Measurements from ENCODE around the gene TRPV6.

The TRPV6 gene

DNA sequence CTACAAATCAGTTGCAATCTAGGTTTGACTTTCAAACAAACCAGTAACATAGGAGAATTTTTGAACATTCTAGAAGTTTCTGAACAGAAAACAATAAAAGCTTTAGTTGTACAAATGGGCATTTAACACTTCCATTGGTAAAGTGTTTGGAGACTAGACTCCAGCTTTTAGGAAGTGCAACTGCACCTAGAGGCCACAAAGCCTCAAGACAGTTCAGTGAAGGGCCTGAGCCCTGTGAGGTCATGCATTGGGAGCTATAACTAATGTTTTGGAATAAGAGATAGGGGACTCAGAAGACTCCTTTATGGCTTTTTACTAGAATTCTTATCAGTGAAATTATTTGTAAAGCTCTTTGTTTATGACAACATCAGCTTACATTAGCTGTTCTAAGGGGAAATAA is 33.6 kb downstream of the TRPV6 start:
- in situ Hi-C loops (cut with HindIII; ENCODE audit: low sequenced_read_pairs): no loop called here
- TF ChIP-seq, protein P1, sequence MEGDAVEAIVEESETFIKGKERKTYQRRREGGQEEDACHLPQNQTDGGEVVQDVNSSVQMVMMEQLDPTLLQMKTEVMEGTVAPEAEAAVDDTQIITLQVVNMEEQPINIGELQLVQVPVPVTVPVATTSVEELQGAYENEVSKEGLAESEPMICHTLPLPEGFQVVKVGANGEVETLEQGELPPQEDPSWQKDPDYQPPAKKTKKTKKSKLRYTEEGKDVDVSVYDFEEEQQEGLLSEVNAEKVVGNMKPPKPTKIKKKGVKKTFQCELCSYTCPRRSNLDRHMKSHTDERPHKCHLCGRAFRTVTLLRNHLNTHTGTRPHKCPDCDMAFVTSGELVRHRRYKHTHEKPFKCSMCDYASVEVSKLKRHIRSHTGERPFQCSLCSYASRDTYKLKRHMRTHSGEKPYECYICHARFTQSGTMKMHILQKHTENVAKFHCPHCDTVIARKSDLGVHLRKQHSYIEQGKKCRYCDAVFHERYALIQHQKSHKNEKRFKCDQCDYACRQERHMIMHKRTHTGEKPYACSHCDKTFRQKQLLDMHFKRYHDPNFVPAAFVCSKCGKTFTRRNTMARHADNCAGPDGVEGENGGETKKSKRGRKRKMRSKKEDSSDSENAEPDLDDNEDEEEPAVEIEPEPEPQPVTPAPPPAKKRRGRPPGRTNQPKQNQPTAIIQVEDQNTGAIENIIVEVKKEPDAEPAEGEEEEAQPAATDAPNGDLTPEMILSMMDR (IDR thresholded peaks at IDR 0.05; ENCODE audit: low read depth, low read length): no peak
- H3K4me3 ChIP-seq (ENCODE audit: low read depth, low read length): no peak overlapping the region
- no peak for DNase-seq (ENCODE audit: low read depth, low spot score)

DNA sequence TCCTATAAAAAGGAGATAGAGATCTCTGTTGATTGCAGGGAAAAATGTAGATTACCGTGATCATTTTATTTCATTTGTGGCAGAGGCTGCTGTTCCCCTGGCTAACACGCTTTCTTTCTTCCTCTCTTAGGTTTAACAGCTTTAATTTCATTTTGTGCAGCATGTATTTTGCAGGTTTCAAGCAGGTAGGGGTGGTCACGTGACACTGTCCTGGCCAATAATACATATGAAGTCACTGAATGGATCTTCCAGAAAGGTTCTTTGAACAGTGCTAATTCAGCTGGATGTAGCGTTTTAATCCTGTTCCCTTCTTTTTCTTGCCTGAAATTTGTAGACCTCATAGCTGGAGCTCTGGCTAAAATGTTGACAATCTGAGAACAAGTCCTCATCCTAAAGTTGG is 34.3 kb downstream of the TRPV6 start:
- TF ChIP-seq, protein P1 (IDR thresholded peaks at IDR 0.05; ENCODE audit: low read depth, low read length): no peak
- DNase-seq (ENCODE audit: low read depth, low spot score): no peak
- in situ Hi-C loops (cut with HindIII; ENCODE audit: low sequenced_read_pairs): no loop called here
- H3K4me3 ChIP-seq (ENCODE audit: low read depth, low read length): no peak overlapping the region

DNA sequence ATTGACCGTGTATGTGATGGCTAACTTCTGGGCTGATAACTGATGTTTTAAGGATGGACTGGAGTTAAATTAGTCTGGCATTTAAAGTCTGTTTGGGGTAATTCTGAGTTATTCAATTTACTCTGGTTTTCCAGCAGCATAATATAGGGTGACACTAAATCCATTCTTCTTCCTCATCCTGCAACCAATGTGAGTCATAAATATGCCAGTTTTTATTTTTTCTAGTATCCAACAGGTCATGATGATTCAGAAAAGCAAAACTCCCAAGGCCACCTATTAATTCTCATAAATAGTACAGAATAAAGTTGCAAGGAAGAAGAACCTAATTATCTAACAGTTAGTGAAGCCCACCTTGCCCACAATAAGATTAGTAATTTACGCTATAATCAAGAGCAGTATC is 38.2 kb downstream of the TRPV6 start:
- TF ChIP-seq, protein P1 (IDR thresholded peaks at IDR 0.05; ENCODE audit: low read depth, low read length): no peak
- DNase-seq (ENCODE audit: low read depth, low spot score): no peak
- no peak overlapping the region for H3K4me3 ChIP-seq (ENCODE audit: low read depth, low read length)
- in situ Hi-C loops (cut with HindIII; ENCODE audit: low sequenced_read_pairs): no loop called here

DNA sequence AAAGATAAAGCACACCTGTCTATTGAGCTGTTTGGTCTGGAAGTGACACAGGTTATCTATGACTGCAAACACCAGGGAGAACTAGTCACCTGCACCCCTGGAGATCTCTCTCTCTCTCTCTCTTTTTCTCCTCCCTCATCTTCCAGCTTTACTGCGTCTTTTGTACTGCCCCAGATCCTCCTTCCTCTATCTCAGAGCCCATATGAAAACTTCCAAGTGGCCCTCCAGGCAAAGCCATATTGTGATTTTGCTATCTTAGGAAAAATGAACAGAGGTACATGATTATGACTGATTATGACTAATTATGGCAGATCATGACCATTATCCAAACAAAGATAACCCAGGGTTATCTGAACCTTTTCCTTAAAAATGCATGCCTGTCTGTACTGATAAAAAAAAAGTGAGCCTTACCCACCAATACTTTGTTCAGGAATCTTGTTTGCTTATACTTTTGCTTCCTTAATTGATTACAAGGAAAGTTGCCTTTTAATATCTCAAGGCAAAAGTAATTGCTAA is 43.2 kb downstream of the TRPV6 start:
- in situ Hi-C loops (cut with HindIII; ENCODE audit: low sequenced_read_pairs): no loop called here
- H3K4me3 ChIP-seq (ENCODE audit: low read depth, low read length): no peak overlapping the region
- TF ChIP-seq, protein P1 (IDR thresholded peaks at IDR 0.05; ENCODE audit: low read depth, low read length): no peak
- no peak for DNase-seq (ENCODE audit: low read depth, low spot score)

DNA sequence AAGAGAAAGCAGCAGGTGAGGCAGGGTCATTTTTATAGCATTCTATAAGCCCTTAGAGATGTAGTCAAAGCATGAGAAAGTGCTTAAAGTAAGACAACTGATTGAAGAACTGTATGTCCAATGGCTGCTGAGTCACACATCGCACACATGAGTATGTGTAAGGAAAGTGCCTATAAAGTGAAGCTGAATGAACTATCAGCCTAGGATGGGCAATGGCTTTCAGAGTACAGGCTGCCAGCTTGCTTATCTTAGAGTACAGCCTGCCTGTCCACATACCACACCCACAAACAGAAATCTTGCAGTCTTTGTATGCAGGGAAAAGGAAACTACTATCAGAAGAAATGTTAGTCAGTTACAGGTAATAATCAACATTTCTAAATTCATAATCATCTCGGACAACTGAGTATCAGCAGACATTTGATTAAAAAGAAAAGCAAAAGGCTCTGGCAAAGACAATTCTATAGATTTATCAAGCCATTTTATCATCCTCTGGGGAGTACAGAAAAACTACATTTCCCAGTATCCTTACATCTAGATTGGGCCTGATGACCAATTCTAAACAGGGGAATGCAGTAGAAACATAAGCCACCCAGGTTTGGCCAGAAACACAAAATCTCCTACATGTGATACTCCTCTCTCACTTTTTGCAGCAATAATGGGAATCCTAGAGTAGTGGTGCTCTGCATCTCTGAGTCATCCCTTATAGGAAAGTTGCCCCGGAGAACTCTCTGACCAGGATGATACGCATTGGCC is 46.9 kb downstream of the TRPV6 start:
- no peak overlapping the region for H3K4me3 ChIP-seq (ENCODE audit: low read depth, low read length)
- DNase-seq (ENCODE audit: low read depth, low spot score): no peak
- TF ChIP-seq, protein P1 (IDR thresholded peaks at IDR 0.05; ENCODE audit: low read depth, low read length): no peak
- in situ Hi-C loops (cut with HindIII; ENCODE audit: low sequenced_read_pairs): no loop called here

DNA sequence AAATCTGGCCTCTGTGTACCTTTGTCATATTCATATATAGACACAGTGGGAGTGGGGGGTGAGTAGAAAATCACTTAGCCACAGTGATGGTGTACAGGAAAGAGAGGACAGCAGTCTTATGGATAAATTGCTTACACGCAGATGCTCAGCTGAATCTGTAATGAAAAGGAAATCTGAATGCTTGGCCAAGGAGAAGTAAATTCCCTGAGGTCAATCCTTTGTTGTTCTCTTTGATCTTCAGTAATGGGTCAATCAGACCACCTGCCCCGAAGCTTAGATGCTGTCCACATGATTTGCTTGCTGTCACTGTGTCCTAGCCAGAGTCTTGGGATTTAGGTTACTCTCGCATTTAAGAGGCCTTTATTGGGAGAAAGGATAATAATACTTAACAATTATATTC is 49.1 kb downstream of the TRPV6 start:
- no peak overlapping the region for H3K4me3 ChIP-seq (ENCODE audit: low read depth, low read length)
- TF ChIP-seq, protein P1 (IDR thresholded peaks at IDR 0.05; ENCODE audit: low read depth, low read length): no peak
- in situ Hi-C loops (cut with HindIII; ENCODE audit: low sequenced_read_pairs): no loop called here
- DNase-seq (ENCODE audit: low read depth, low spot score): no peak

Measured in astrocyte of the spinal cord (primary cell).